Activated T-cell treated with anti-CD3 and anti-CD28 coated beads, Interleukin-2, amount 50 U/mL, for 24 hours (primary cell): ENCODE data around the gene ABHD3.
"Not testable (repeated sequence)": the region's sequence is repeated elsewhere in the genome, so short reads cannot be mapped to it uniquely, and the experiment has no call there.

Experiments
- DNase-seq: peaks from one replicate; pipeline ENCODE4 v3.0.0-alpha.2; 2020
- H3K27ac Mint-ChIP-seq: 2 replicates; pipeline ENCODE4 v1.8.0; 2020; ENCODE audit warnings: mild to moderate bottlenecking, mixed read lengths
- H3K27me3 Mint-ChIP-seq: 2 replicates; pipeline ENCODE4 v1.8.0; 2020; ENCODE audit warnings: mixed read lengths
- H3K36me3 Mint-ChIP-seq: 2 replicates; pipeline ENCODE4 v1.8.0; 2020; ENCODE audit warnings: low read depth, mixed read lengths
- H3K4me1 Mint-ChIP-seq: 2 replicates; pipeline ENCODE4 v1.8.0; 2020; ENCODE audit warnings: low read depth, mixed read lengths
- H3K4me3 Mint-ChIP-seq: 2 replicates; pipeline ENCODE4 v1.8.0; 2020; ENCODE audit warnings: mild to moderate bottlenecking, moderate library complexity, mixed read lengths
- H3K9me3 Mint-ChIP-seq: 2 replicates; pipeline ENCODE4 v1.8.0; 2020; ENCODE audit warnings: mixed read lengths

Gene ABHD3

GRCh38 chr18:21733011-21733410, 28.4 kb upstream of the ABHD3 start:
- no peaks in the 10 kb centered on the region for H3K4me1 Mint-ChIP-seq
- H3K4me3 Mint-ChIP-seq, result no peak overlapping the region
- H3K27ac Mint-ChIP-seq, result no peak overlapping the region
- H3K27me3 Mint-ChIP-seq, result no peaks in the 10 kb centered on the region
- no peaks in the 10 kb centered on the region for H3K36me3 Mint-ChIP-seq
- peaks cover 7% of the 10 kb centered on the region for H3K9me3 Mint-ChIP-seq
- no peak for DNase-seq

GRCh38 chr18:21727702-21728101, 23.1 kb upstream of the ABHD3 start:
- Mint-ChIP-seq H3K27me3 (no peaks in the 10 kb centered on the region), H3K4me1 (no peaks in the 10 kb centered on the region), H3K4me3 (no peak overlapping the region), H3K36me3 (no peaks in the 10 kb centered on the region), H3K9me3 (no peaks in the 10 kb centered on the region), H3K27ac (no peak overlapping the region)
- no peak for DNase-seq

- no peaks in the 10 kb centered on the region for H3K9me3 Mint-ChIP-seq
- no peak for DNase-seq
- no peak overlapping the region for H3K27ac Mint-ChIP-seq
- no peaks in the 10 kb centered on the region for H3K4me1 Mint-ChIP-seq
- H3K27me3 Mint-ChIP-seq, result no peaks in the 10 kb centered on the region
- H3K4me3 Mint-ChIP-seq, result no peak overlapping the region
- no peaks in the 10 kb centered on the region for H3K36me3 Mint-ChIP-seq
Measured at GRCh38 chr18:21725201-21725600, 20.6 kb upstream of the ABHD3 start.

GRCh38 chr18:21722687-21723086, 18.1 kb upstream of the ABHD3 start:
- Mint-ChIP-seq H3K27ac (no peak overlapping the region), H3K4me1 (no peaks in the 10 kb centered on the region), H3K4me3 (no peak overlapping the region), H3K9me3 (no peaks in the 10 kb centered on the region), H3K36me3 (no peaks in the 10 kb centered on the region), H3K27me3 (no peaks in the 10 kb centered on the region)
- no peak for DNase-seq

GRCh38 chr18:21714474-21714873, 9.9 kb upstream of the ABHD3 start:
- Mint-ChIP-seq H3K4me1 (peaks cover 4% of the 10 kb centered on the region), H3K27ac (no peak overlapping the region), H3K9me3 (peaks cover 4% of the 10 kb centered on the region), H3K27me3 (no peaks in the 10 kb centered on the region), H3K36me3 (no peaks in the 10 kb centered on the region), H3K4me3 (no peak overlapping the region)
- DNase-seq, result no peak

GRCh38 chr18:21707130-21707529, 2.6 kb upstream of the ABHD3 start:
- H3K4me1 Mint-ChIP-seq, result peaks cover 27% of the 10 kb centered on the region
- not testable (repeated sequence) for H3K27ac Mint-ChIP-seq, H3K4me3 Mint-ChIP-seq

GRCh38 chr18:21706386-21706865, 1.9 kb upstream of the ABHD3 start:
- Mint-ChIP-seq H3K4me3 (no peak overlapping the region), H3K27me3 (no peaks in the 10 kb centered on the region), H3K4me1 (peaks cover 29% of the 10 kb centered on the region), H3K27ac (no peak overlapping the region), H3K9me3 (no peaks in the 10 kb centered on the region), H3K36me3 (peaks cover 23% of the 10 kb centered on the region)
- DNase-seq, result no peak

More at GRCh38 chr18:21707130-21707529, 2.6 kb upstream of the ABHD3 start:
- peaks cover 16% of the 10 kb centered on the region for H3K36me3 Mint-ChIP-seq
- not testable (repeated sequence) for DNase-seq, H3K27me3 Mint-ChIP-seq, H3K9me3 Mint-ChIP-seq

- H3K27me3 Mint-ChIP-seq, result no peaks in the 10 kb centered on the region
- peak overlapping the region; percentile 93 for H3K27ac Mint-ChIP-seq
- H3K4me3 Mint-ChIP-seq, result peak overlapping the region; percentile 92
- peaks cover 47% of the 10 kb centered on the region for H3K36me3 Mint-ChIP-seq
- peaks cover 27% of the 10 kb centered on the region for H3K4me1 Mint-ChIP-seq
- peak; percentile 37 for DNase-seq
- no peaks in the 10 kb centered on the region for H3K9me3 Mint-ChIP-seq
Measured at GRCh38 chr18:21703241-21703820, 1.2 kb downstream of the ABHD3 start.

- Mint-ChIP-seq H3K9me3 (no peaks in the 10 kb centered on the region), H3K36me3 (peaks cover 53% of the 10 kb centered on the region), H3K4me1 (peaks cover 27% of the 10 kb centered on the region), H3K27me3 (no peaks in the 10 kb centered on the region), H3K4me3 (peak overlapping the region; percentile 92), H3K27ac (peak overlapping the region; percentile 26)
- DNase-seq, result no peak
Measured at GRCh38 chr18:21702602-21703001, 2.0 kb downstream of the ABHD3 start.

- Mint-ChIP-seq H3K27me3 (no peaks in the 10 kb centered on the region), H3K9me3 (no peaks in the 10 kb centered on the region), H3K4me3 (no peak overlapping the region), H3K4me1 (peaks cover 27% of the 10 kb centered on the region), H3K27ac (no peak overlapping the region), H3K36me3 (peaks cover 59% of the 10 kb centered on the region)
- DNase-seq, result no peak
Measured at GRCh38 chr18:21701621-21702020, 3.0 kb downstream of the ABHD3 start.

- Mint-ChIP-seq H3K9me3 (no peaks in the 10 kb centered on the region), H3K4me1 (peaks cover 24% of the 10 kb centered on the region), H3K27ac (no peak overlapping the region), H3K36me3 (peaks cover 63% of the 10 kb centered on the region), H3K27me3 (no peaks in the 10 kb centered on the region), H3K4me3 (no peak overlapping the region)
- no peak for DNase-seq
Measured at GRCh38 chr18:21700528-21701075, 4.0 kb downstream of the ABHD3 start.

GRCh38 chr18:21693322-21693721, 11.3 kb downstream of the ABHD3 start:
- no peak for DNase-seq
- peaks cover 7% of the 10 kb centered on the region for H3K4me1 Mint-ChIP-seq
- peaks cover 7% of the 10 kb centered on the region for H3K9me3 Mint-ChIP-seq
- H3K4me3 Mint-ChIP-seq, result no peak overlapping the region
- peaks cover 84% of the 10 kb centered on the region for H3K36me3 Mint-ChIP-seq
- H3K27me3 Mint-ChIP-seq, result no peaks in the 10 kb centered on the region
- no peak overlapping the region for H3K27ac Mint-ChIP-seq

- H3K27me3 Mint-ChIP-seq, result no peaks in the 10 kb centered on the region
- DNase-seq, result no peak
- no peak overlapping the region for H3K27ac Mint-ChIP-seq
- peaks cover 7% of the 10 kb centered on the region for H3K9me3 Mint-ChIP-seq
- peaks cover 81% of the 10 kb centered on the region for H3K36me3 Mint-ChIP-seq
- no peak overlapping the region for H3K4me3 Mint-ChIP-seq
- peaks cover 21% of the 10 kb centered on the region for H3K4me1 Mint-ChIP-seq
Measured at GRCh38 chr18:21689736-21690135, 14.8 kb downstream of the ABHD3 start.

GRCh38 chr18:21686282-21687105, 18.1 kb downstream of the ABHD3 start:
- peaks cover 61% of the 10 kb centered on the region for H3K36me3 Mint-ChIP-seq
- H3K4me3 Mint-ChIP-seq, result no peak overlapping the region
- H3K27me3 Mint-ChIP-seq, result no peaks in the 10 kb centered on the region
- no peak for DNase-seq
- peaks cover 24% of the 10 kb centered on the region for H3K4me1 Mint-ChIP-seq
- H3K27ac Mint-ChIP-seq, result peak overlapping the region; percentile 60
- peaks cover 7% of the 10 kb centered on the region for H3K9me3 Mint-ChIP-seq

- H3K4me3 Mint-ChIP-seq, DNase-seq, H3K27me3 Mint-ChIP-seq, H3K9me3 Mint-ChIP-seq: not testable (repeated sequence)
- Mint-ChIP-seq H3K27ac (peak overlapping the region; percentile 39), H3K36me3 (peaks cover 52% of the 10 kb centered on the region), H3K4me1 (peaks cover 24% of the 10 kb centered on the region)
Measured at GRCh38 chr18:21685556-21685981, 19.0 kb downstream of the ABHD3 start.
